BJ (cell line): ENCODE data around the gene PLXNA2. TPM values are rescaled to one million over a fixed set of nuclear protein-coding genes. Genes with fewer than 3 reads are reported as not detected.

Experiments used
- CTCF ChIA-PET: fragments of 350-600 bp; formaldehyde crosslinking; extraction: SDS; loops from one replicate; lab custom pipeline; 2021; ENCODE audit warnings: antibody characterized with exemption, inconsistent platforms; lab: Yijun Ruan, JAX
- POLR2A ChIA-PET: fragments of 300-600 bp; sonication (Branson Sonifier 250); formaldehyde crosslinking; extraction: SDS; loops from one replicate; lab custom pipeline; 2021; ENCODE audit warnings: antibody characterized with exemption; lab: Charles Lee
- DNase-seq: peaks from one replicate; pipeline ENCODE4 v3.0.0-alpha.2; 2011; ENCODE audit warnings: low read depth
- H3K27me3 ChIP-seq: 2 replicates; pipeline ENCODE4 v1.6.0; 2011; ENCODE audit warnings: low read length; ENCODE audit not compliant: control insufficient read depth, insufficient read depth
- H3K36me3 ChIP-seq: 2 replicates; pipeline ENCODE4 v1.5.1; 2011; ENCODE audit warnings: low read length; ENCODE audit not compliant: control insufficient read depth, insufficient read depth
- H3K4me3 ChIP-seq: 2 replicates; pipeline ENCODE4 v1.5.1; 2011; ENCODE audit warnings: low read depth, mild to moderate bottlenecking, control low read depth, low read length
- CTCF ChIP-seq: IDR thresholded peaks from 2 replicates; pipeline ENCODE4 v1.5.1; 2011; ENCODE audit warnings: low read depth, mild to moderate bottlenecking, control low read depth, inconsistent platforms, low read length, moderate library complexity; ENCODE audit not compliant: insufficient read depth
- polyA plus RNA-seq: library from polyadenylated mRNA; depleted of rRNA; stranded (reverse); fragments of >200 nt; gene quantifications from 2 replicates; pipeline ENCODE4 v1.2.3, GENCODE V29; 2011

Gene PLXNA2
- polyA plus RNA-seq, 1 experiment, result 2.7 TPM

GRCh38 chr1:208225954-208226937, 17.9 kb downstream of the PLXNA2 start:
- H3K4me3 ChIP-seq, result no peak overlapping the region
- DNase-seq, result no peak
- H3K36me3 ChIP-seq, result no peaks in the 10 kb centered on the region; the same call in 1 of the 2 replicates
- ChIA-PET POLR2A (no interaction called here), CTCF (interaction anchor here (0.6 to 1.7 kb wide), 3 partner anchors 12 to 205 kb away, joined by 3 to 9 read pairs (median 3); no protein-coding TSS in a partner anchor)
- TF ChIP-seq CTCF, result no peak
- H3K27me3 ChIP-seq, result no peaks in the 10 kb centered on the region

- H3K4me3 ChIP-seq, result no peak overlapping the region
- ChIA-PET POLR2A (no interaction called here), CTCF (interaction anchor here (0.6 to 1.6 kb wide), 3 partner anchors 14 to 92 kb away, joined by 3 to 4 read pairs (median 3); no protein-coding TSS in a partner anchor)
- no peak for DNase-seq
- TF ChIP-seq CTCF, result no peak
- no peaks in the 10 kb centered on the region for H3K27me3 ChIP-seq
- no peaks in the 10 kb centered on the region for H3K36me3 ChIP-seq
These were observed 19.9 kb downstream of the PLXNA2 start for GRCh38 chr1:208224192-208224713.

GRCh38 chr1:208223136-208223535, 21.0 kb downstream of the PLXNA2 start:
- ChIA-PET CTCF (interaction anchor here (0.7 to 1.5 kb wide), 4 partner anchors 12 to 28 kb away, joined by 3 to 5 read pairs (median 4); partner anchors contain the start of gene PLXNA2), POLR2A (no interaction called here)
- TF ChIP-seq CTCF, result no peak
- DNase-seq, result no peak
- H3K36me3 ChIP-seq, result no peaks in the 10 kb centered on the region
- H3K4me3 ChIP-seq, result no peak overlapping the region
- H3K27me3 ChIP-seq, result no peaks in the 10 kb centered on the region

GRCh38 chr1:208222376-208223126, 21.6 kb downstream of the PLXNA2 start:
- H3K4me3 ChIP-seq, result no peak overlapping the region
- no peak for TF ChIP-seq CTCF
- ChIA-PET POLR2A (no interaction called here), CTCF (interaction anchor here (0.7 to 1.5 kb wide), 5 partner anchors 9 to 27 kb away, joined by 3 to 5 read pairs (median 3); partner anchors contain the start of gene PLXNA2)
- no peak for DNase-seq
- H3K27me3 ChIP-seq, result no peaks in the 10 kb centered on the region
- no peaks in the 10 kb centered on the region for H3K36me3 ChIP-seq

GRCh38 chr1:208221291-208221622, 22.9 kb downstream of the PLXNA2 start:
- ChIA-PET POLR2A (interaction anchor here (0.6 kb wide), 2 partner anchors 36 to 283 kb away, joined by 3 to 6 read pairs; no protein-coding TSS in a partner anchor), CTCF (interaction anchor here (0.8 to 3.0 kb wide), 6 partner anchors 8 to 200 kb away, joined by 3 to 12 read pairs (median 4); partner anchors contain the start of gene PLXNA2)
- DNase-seq, result no peak
- Histone ChIP-seq H3K4me3 (no peak overlapping the region), H3K36me3 (no peaks in the 10 kb centered on the region), H3K27me3 (no peaks in the 10 kb centered on the region)
- TF ChIP-seq CTCF, result no peak
